HEK293 (cell line): ENCODE results near the gene ELOVL5.
"Not testable (repeated sequence)": the region's sequence is repeated elsewhere in the genome, so short reads cannot be mapped to it uniquely, and the experiment has no call there.

Experiments
- CTCF ChIA-PET: fragments of 350-600 bp; formaldehyde crosslinking; extraction: SDS; loops from one replicate; lab custom pipeline; 2021; ENCODE audit warnings: antibody characterized with exemption; lab: Yijun Ruan, JAX
- POLR2A ChIA-PET: fragments of 300-600 bp; formaldehyde crosslinking; extraction: SDS; loops from one replicate; lab custom pipeline; 2020; ENCODE audit warnings: antibody characterized with exemption, inconsistent platforms; lab: Yijun Ruan, JAX
- H3K27ac ChIP-seq: fragments of 200-500 bp; sonication (Bioruptor generic); 2 replicates; pipeline ENCODE4 v1.5.1; 2014; ENCODE audit warnings: low read depth, low read length, control low read depth, inconsistent platforms; ENCODE audit errors: extremely low read depth
- H3K36me3 ChIP-seq, 2 experiments: fragments of 200-500 bp in 1 of 2; sonication (Bioruptor generic) in 1 of 2; 1 replicate in 1 of 2; 2 replicates in 1 of 2; pipeline ENCODE4 v1.5.1; 2014 to 2017; ENCODE audit warnings: inconsistent platforms in 2 of 2, low read length in 2 of 2; ENCODE audit not compliant: control insufficient read depth in 2 of 2, insufficient read depth in 1 of 2
- H3K4me1 ChIP-seq: fragments of 200-500 bp; sonication (Bioruptor generic); 2 replicates; pipeline ENCODE4 v1.5.1; 2014; ENCODE audit warnings: mild to moderate bottlenecking, low read length, inconsistent platforms; ENCODE audit not compliant: control insufficient read depth, insufficient read depth
- H3K4me3 ChIP-seq: 2 replicates; pipeline ENCODE4 v1.5.1; 2011; ENCODE audit warnings: low read depth, mild to moderate bottlenecking, control low read depth, low read length, moderate library complexity
- H3K9me3 ChIP-seq: fragments of 200-500 bp; sonication (Bioruptor generic); 2 replicates; pipeline ENCODE4 v1.5.1; 2014; ENCODE audit warnings: low read depth, low read length, inconsistent platforms; ENCODE audit not compliant: control insufficient read depth, insufficient read depth
- KLF8 ChIP-seq: fragments of 450-650 bp; formaldehyde crosslinking; IDR thresholded peaks from 2 replicates; pipeline ENCODE4 v1.5.1; 2016; ENCODE audit warnings: missing biosample characterization, missing genetic modification characterization
- ZFP3 ChIP-seq: fragments of 450-650 bp; formaldehyde crosslinking; IDR thresholded peaks from 2 replicates; pipeline ENCODE4 v1.5.1; 2016; ENCODE audit warnings: low read depth, missing biosample characterization, missing genetic modification characterization
- ZNF121 ChIP-seq: fragments of 450-650 bp; formaldehyde crosslinking; IDR thresholded peaks from 2 replicates; pipeline ENCODE4 v1.5.1; 2016; ENCODE audit warnings: missing biosample characterization, missing genetic modification characterization
- ZNF146 ChIP-seq: fragments of 450-650 bp; formaldehyde crosslinking; IDR thresholded peaks from 2 replicates; pipeline ENCODE4 v1.5.1; 2016; ENCODE audit warnings: missing biosample characterization, missing genetic modification characterization
- ZNF175 ChIP-seq: fragments of 450-650 bp; formaldehyde crosslinking; IDR thresholded peaks from 2 replicates; pipeline ENCODE4 v1.5.1; 2016; ENCODE audit warnings: missing biosample characterization, missing genetic modification characterization
- ZNF248 ChIP-seq: fragments of 450-650 bp; formaldehyde crosslinking; IDR thresholded peaks from 2 replicates; pipeline ENCODE4 v1.5.1; 2017; ENCODE audit warnings: missing biosample characterization, missing genetic modification characterization
- ZNF292 ChIP-seq: fragments of 450-650 bp; formaldehyde crosslinking; IDR thresholded peaks from 2 replicates; pipeline ENCODE4 v1.5.1; 2016; ENCODE audit warnings: low read depth, missing biosample characterization, missing genetic modification characterization, borderline replicate concordance
- ZNF354C ChIP-seq: fragments of 450-650 bp; formaldehyde crosslinking; IDR thresholded peaks from 2 replicates; pipeline ENCODE4 v1.5.1; 2016; ENCODE audit warnings: missing biosample characterization, missing genetic modification characterization, low read depth, borderline replicate concordance
- ZNF514 ChIP-seq: fragments of 450-650 bp; formaldehyde crosslinking; IDR thresholded peaks from 2 replicates; pipeline ENCODE4 v1.5.1; 2016; ENCODE audit warnings: missing biosample characterization, missing genetic modification characterization
- ZNF518A ChIP-seq: fragments of 450-650 bp; formaldehyde crosslinking; conservative IDR thresholded peaks from 2 replicates; pipeline ENCODE4 v1.5.1; 2016; ENCODE audit warnings: low read depth, missing biosample characterization, missing genetic modification characterization
- ZNF580 ChIP-seq: fragments of 450-650 bp; formaldehyde crosslinking; IDR thresholded peaks from 2 replicates; pipeline ENCODE4 v1.5.1; 2016; ENCODE audit warnings: missing biosample characterization, missing genetic modification characterization
- ZNF629 ChIP-seq: fragments of 450-650 bp; formaldehyde crosslinking; IDR thresholded peaks from 2 replicates; pipeline ENCODE4 v1.5.1; 2017; ENCODE audit warnings: missing biosample characterization, missing genetic modification characterization
- ZNF830 ChIP-seq: fragments of 450-650 bp; IDR thresholded peaks from 2 replicates; pipeline ENCODE4 v1.5.0; 2018; ENCODE audit warnings: missing biosample characterization, missing genetic modification characterization, low read depth, mild to moderate bottlenecking, moderate library complexity
- TF ChIP-seq, protein P1 (sequence below): fragments of 450-650 bp; formaldehyde crosslinking; IDR thresholded peaks from 2 replicates; pipeline ENCODE4 v1.5.1; 2016; ENCODE audit warnings: missing biosample characterization, missing genetic modification characterization
- TF ChIP-seq, protein P2 (sequence below): fragments of 450-650 bp; formaldehyde crosslinking; IDR thresholded peaks from 2 replicates; pipeline ENCODE4 v1.5.1; 2016; ENCODE audit warnings: missing biosample characterization, missing genetic modification characterization

ELOVL5 gene

DNA sequence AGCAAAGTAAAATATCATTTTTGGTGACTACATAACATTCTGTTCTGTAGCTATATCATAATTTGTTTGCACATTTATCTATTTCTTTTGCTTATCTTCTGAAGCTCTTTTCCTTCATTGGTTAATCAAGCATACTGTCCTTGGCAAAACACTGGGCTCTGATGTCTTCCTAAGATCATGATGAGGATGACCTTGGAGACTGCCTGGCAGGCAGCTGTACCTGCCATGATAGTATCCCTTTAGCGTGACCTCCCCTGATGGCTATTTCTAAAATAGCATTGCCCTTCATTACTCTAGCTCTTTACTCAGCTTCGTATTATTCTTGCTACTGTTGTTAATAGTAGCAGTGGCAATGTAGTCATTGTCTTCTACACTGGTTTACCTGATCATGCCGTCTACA, 46.0 kb upstream of the ELOVL5 start (continued):
- TF ChIP-seq ZNF121 (tag by site-specific recombination) (no peak), ZNF830 (no peak), KLF8 (tag by site-specific recombination) (no peak), ZNF175 (tag by site-specific recombination) (no peak), ZFP3 (tag by site-specific recombination) (no peak), ZNF514 (no peak), ZNF354C (no peak), ZNF292 (tag by site-specific recombination) (no peak)
- TF ChIP-seq, protein P1, sequence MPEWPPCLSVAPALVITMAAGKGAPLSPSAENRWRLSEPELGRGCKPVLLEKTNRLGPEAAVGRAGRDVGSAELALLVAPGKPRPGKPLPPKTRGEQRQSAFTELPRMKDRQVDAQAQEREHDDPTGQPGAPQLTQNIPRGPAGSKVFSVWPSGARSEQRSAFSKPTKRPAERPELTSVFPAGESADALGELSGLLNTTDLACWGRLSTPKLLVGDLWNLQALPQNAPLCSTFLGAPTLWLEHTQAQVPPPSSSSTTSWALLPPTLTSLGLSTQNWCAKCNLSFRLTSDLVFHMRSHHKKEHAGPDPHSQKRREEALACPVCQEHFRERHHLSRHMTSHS (tag by site-specific recombination): no peak

DNA sequence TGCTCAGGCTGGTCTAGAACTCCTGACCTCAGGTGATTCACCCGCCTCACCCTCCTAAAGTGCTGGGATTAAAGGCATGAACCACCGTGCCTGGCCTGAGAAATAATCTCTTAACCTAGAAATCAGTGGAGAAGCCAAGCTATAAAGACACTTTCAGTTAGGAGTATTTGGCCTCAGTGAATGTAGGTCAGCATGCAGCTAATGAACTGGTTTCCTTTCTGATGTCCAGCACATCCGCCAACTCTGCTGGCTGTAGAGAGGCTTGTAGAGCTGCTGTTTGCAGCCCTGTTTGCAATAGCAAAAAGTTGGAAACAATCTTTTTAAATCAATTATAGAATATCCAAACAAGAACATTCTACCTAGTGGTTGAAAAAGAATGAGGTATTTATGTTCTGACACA, 42.4 kb upstream of the ELOVL5 start:
- TF ChIP-seq, protein P2, sequence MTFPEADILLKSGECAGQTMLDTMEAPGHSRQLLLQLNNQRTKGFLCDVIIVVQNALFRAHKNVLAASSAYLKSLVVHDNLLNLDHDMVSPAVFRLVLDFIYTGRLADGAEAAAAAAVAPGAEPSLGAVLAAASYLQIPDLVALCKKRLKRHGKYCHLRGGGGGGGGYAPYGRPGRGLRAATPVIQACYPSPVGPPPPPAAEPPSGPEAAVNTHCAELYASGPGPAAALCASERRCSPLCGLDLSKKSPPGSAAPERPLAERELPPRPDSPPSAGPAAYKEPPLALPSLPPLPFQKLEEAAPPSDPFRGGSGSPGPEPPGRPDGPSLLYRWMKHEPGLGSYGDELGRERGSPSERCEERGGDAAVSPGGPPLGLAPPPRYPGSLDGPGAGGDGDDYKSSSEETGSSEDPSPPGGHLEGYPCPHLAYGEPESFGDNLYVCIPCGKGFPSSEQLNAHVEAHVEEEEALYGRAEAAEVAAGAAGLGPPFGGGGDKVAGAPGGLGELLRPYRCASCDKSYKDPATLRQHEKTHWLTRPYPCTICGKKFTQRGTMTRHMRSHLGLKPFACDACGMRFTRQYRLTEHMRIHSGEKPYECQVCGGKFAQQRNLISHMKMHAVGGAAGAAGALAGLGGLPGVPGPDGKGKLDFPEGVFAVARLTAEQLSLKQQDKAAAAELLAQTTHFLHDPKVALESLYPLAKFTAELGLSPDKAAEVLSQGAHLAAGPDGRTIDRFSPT: no peak
- no peak for TF ChIP-seq ZNF248 (tag by site-specific recombination)
- TF ChIP-seq ZNF518A (tag by site-specific recombination): no peak
- TF ChIP-seq, all 188 proteins: peak for 0
- no peak overlapping the region for H3K4me3 ChIP-seq
- no peaks in the 10 kb centered on the region for H3K36me3 ChIP-seq
- no peaks in the 10 kb centered on the region for H3K4me1 ChIP-seq
- no peaks in the 10 kb centered on the region for H3K9me3 ChIP-seq
- CTCF ChIA-PET: no interaction called here
- POLR2A ChIA-PET: interaction anchor here (1.3 kb wide), 1 partner anchor 43 kb away, joined by 3 read pairs; no protein-coding TSS in a partner anchor
- H3K27ac ChIP-seq: no peak overlapping the region

- TF ChIP-seq ZNF629 (tag by site-specific recombination): no peak
- ChIA-PET CTCF (interaction anchor here (0.6 kb wide), 1 partner anchor 80 kb away, joined by 3 read pairs; no protein-coding TSS in a partner anchor), POLR2A (no interaction called here)
- Histone ChIP-seq H3K9me3 (no peaks in the 10 kb centered on the region), H3K4me1 (no peaks in the 10 kb centered on the region), H3K36me3 (no peaks in the 10 kb centered on the region), H3K27ac (no peak overlapping the region), H3K4me3 (no peak overlapping the region)
Observed at GRCh38 chr6:53390010-53390409, 41.3 kb upstream of the ELOVL5 start.

DNA sequence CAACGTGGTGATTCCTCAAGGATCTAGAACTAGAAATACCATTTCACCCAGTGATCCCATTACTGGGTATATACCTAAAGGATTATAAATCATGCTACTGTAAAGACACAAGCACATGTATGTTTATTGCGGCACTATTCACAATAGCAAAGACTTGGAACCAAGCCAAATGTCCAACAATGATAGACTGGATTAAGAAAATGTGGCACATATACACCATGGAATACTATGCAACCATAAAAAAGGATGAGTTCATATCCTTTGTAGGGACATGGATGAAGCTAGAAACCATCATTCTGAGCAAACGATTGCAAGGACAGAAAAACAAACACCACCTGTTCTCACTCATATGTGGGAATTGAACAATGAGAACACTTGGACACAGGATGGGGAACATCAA, 39.9 kb upstream of the ELOVL5 start:
- CTCF ChIA-PET, H3K27ac ChIP-seq, POLR2A ChIA-PET, H3K9me3 ChIP-seq, H3K4me3 ChIP-seq, H3K4me1 ChIP-seq, H3K36me3 ChIP-seq: not testable (repeated sequence)
- TF ChIP-seq ZNF146 (peak; percentile 93), ZNF580 (0 out of 2 replicates have a peak, but pooled peaks have one; percentile 20)
